Nephron (organoid): ENCODE results near the gene SEMG1.

Experiments
- H3K27ac Mint-ChIP-seq, 3 experiments: 2 replicates each; pipeline ENCODE4 v1.8.0; 2020; ENCODE audit warnings: mixed read lengths in 3 of 3, mild to moderate bottlenecking in 2 of 3, moderate library complexity in 1 of 3
- H3K27me3 Mint-ChIP-seq: 2 replicates; pipeline ENCODE4 v1.8.0; 2021; ENCODE audit warnings: low read depth, mild to moderate bottlenecking, moderate library complexity, mixed read lengths
- H3K36me3 Mint-ChIP-seq: 2 replicates; pipeline ENCODE4 v1.8.0; 2020; ENCODE audit warnings: low read depth, mixed read lengths
- H3K4me1 Mint-ChIP-seq: 2 replicates; pipeline ENCODE4 v1.8.0; 2020; ENCODE audit warnings: mixed read lengths
- H3K4me3 Mint-ChIP-seq, 3 experiments: 2 replicates each; pipeline ENCODE4 v1.8.0; 2020; ENCODE audit warnings: mild to moderate bottlenecking in 3 of 3, mixed read lengths in 3 of 3, moderate library complexity in 2 of 3
- H3K9me3 Mint-ChIP-seq: 2 replicates; pipeline ENCODE4 v1.8.0; 2020; ENCODE audit warnings: mixed read lengths
- CTCF ChIP-seq, 3 experiments: fragments of 200-600 bp; sonication (generic); IDR thresholded peaks; one replicate each; pipeline ENCODE4 v1.5.0; 2021; ENCODE audit warnings: antibody characterized with exemption in 3 of 3; ENCODE audit not compliant: unreplicated experiment in 3 of 3

SEMG1 gene

GRCh38 chr20:45254383-45255262 lies 47.8 kb downstream of the SEMG1 start, which contains the start of gene SLPI:
Gene SLPI, minus strand, starts transcription at chr20:45254564. Its CDS starts 21 bp downstream, at chr20:45254543.
- H3K9me3 Mint-ChIP-seq: no peaks in the 10 kb centered on the region
- H3K27ac Mint-ChIP-seq: no peak within 1 kb of the TSS
- peaks cover 7% of the 10 kb centered on the region for H3K27me3 Mint-ChIP-seq
- no peak within 1 kb of the TSS for H3K4me3 Mint-ChIP-seq
- no peaks in the 10 kb centered on the region for H3K36me3 Mint-ChIP-seq
- no peaks in the 10 kb centered on the region for H3K4me1 Mint-ChIP-seq
- no peak for TF ChIP-seq CTCF (IDR thresholded peaks at IDR 0.05; ENCODE audit: unreplicated experiment in 3 of 3)

GRCh38 chr20:45257161-45257560 lies 50.3 kb downstream of the SEMG1 start:
- Mint-ChIP-seq H3K4me1 (no peaks in the 10 kb centered on the region), H3K27me3 (peaks cover 13% of the 10 kb centered on the region), H3K9me3 (no peaks in the 10 kb centered on the region), H3K27ac (no peak overlapping the region), H3K4me3 (no peak overlapping the region), H3K36me3 (no peaks in the 10 kb centered on the region)
- no peak for TF ChIP-seq CTCF (IDR thresholded peaks at IDR 0.05; ENCODE audit: unreplicated experiment in 3 of 3)

- no peaks in the 10 kb centered on the region for H3K9me3 Mint-ChIP-seq
- H3K27me3 Mint-ChIP-seq: peaks cover 13% of the 10 kb centered on the region
- H3K36me3 Mint-ChIP-seq: no peaks in the 10 kb centered on the region
- no peak overlapping the region for H3K4me3 Mint-ChIP-seq
- no peak for TF ChIP-seq CTCF (IDR thresholded peaks at IDR 0.05; ENCODE audit: unreplicated experiment in 3 of 3)
- no peaks in the 10 kb centered on the region for H3K4me1 Mint-ChIP-seq
- H3K27ac Mint-ChIP-seq: no peak overlapping the region
Observed at GRCh38 chr20:45257711-45258110, 50.9 kb downstream of the SEMG1 start.

- H3K27ac Mint-ChIP-seq: no peak overlapping the region
- TF ChIP-seq CTCF (IDR thresholded peaks at IDR 0.05; ENCODE audit: unreplicated experiment in 3 of 3): no peak
- peaks cover 13% of the 10 kb centered on the region for H3K27me3 Mint-ChIP-seq
- no peaks in the 10 kb centered on the region for H3K9me3 Mint-ChIP-seq
- no peak overlapping the region for H3K4me3 Mint-ChIP-seq
- no peaks in the 10 kb centered on the region for H3K4me1 Mint-ChIP-seq
- H3K36me3 Mint-ChIP-seq: no peaks in the 10 kb centered on the region
Observed at GRCh38 chr20:45258259-45258658, 51.4 kb downstream of the SEMG1 start.

DNA sequence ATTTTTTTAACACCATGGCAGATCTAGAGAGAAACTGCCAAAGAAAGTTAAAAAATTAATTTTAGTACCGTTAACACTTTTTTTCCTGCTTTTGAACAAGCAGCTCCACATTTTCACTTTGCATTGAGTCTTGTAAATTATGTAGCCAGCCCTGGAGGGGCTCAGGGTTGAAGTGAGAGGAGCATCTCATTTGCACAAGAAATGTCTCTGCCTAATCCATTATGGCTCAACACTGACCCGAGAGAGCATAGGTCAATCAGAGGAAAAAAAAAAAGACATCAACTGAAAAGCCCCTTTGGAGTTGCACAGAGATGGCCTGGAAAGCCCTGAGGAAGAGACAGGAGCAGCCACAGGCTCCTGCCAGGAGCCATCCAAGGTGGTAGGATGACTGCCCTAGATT lies 51.8 kb downstream of the SEMG1 start:
- no peaks in the 10 kb centered on the region for H3K36me3 Mint-ChIP-seq
- no peak overlapping the region for H3K27ac Mint-ChIP-seq
- no peaks in the 10 kb centered on the region for H3K9me3 Mint-ChIP-seq
- no peak overlapping the region for H3K4me3 Mint-ChIP-seq
- H3K4me1 Mint-ChIP-seq: no peaks in the 10 kb centered on the region
- peaks cover 13% of the 10 kb centered on the region for H3K27me3 Mint-ChIP-seq
- TF ChIP-seq CTCF (IDR thresholded peaks at IDR 0.05; ENCODE audit: unreplicated experiment in 3 of 3): no peak
